Astrocyte (in vitro differentiated cells and primary cell): ENCODE results near the gene COL23A1.

ENCODE experiments used
- EZH2 ChIP-seq: IDR thresholded peaks from 2 replicates; pipeline ENCODE4 v1.6.1; 2012; ENCODE audit warnings: mild to moderate bottlenecking, low read length, inconsistent platforms; ENCODE audit not compliant: insufficient read depth
- TF ChIP-seq, protein P1 (sequence below): IDR thresholded peaks from 2 replicates; pipeline ENCODE4 v1.5.1; 2011; ENCODE audit warnings: low read depth, mild to moderate bottlenecking, inconsistent platforms, low read length, moderate library complexity; ENCODE audit not compliant: insufficient read depth

DNA sequence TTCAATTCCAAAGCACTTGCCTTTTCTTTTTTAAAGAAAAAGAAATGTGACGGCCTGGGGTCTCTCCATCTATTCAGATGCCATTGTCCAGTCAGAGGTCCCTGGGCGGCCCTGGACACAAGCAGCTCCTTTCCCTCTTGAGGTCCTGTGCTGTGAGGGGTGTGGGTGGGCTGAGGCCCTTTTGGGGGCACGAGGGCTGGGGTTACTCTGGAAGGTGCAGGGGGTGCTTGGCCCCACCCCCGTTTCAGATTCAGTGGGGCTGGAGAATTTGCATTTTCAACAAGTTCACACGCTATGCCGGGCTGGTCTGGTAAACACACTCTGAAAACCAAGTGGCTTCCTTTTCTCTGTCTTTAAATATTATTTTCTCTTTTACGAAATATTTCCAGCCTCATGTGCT lies 266.2 kb downstream of the COL23A1 start:
- TF ChIP-seq, protein P1, sequence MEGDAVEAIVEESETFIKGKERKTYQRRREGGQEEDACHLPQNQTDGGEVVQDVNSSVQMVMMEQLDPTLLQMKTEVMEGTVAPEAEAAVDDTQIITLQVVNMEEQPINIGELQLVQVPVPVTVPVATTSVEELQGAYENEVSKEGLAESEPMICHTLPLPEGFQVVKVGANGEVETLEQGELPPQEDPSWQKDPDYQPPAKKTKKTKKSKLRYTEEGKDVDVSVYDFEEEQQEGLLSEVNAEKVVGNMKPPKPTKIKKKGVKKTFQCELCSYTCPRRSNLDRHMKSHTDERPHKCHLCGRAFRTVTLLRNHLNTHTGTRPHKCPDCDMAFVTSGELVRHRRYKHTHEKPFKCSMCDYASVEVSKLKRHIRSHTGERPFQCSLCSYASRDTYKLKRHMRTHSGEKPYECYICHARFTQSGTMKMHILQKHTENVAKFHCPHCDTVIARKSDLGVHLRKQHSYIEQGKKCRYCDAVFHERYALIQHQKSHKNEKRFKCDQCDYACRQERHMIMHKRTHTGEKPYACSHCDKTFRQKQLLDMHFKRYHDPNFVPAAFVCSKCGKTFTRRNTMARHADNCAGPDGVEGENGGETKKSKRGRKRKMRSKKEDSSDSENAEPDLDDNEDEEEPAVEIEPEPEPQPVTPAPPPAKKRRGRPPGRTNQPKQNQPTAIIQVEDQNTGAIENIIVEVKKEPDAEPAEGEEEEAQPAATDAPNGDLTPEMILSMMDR: no peak
- TF ChIP-seq EZH2: no peak
